DOHH2 (cell line): ENCODE measurements around the gene MATK.

ENCODE experiments used
- CTCF ChIP-seq: fragments of 200-600 bp; sonication (generic); IDR thresholded peaks from one replicate; pipeline ENCODE4 v1.5.1; 2014; ENCODE audit warnings: antibody characterized with exemption, mild to moderate bottlenecking, low read depth, low read length; ENCODE audit not compliant: poor library complexity, severe bottlenecking
- EZH2phosphoT487 ChIP-seq: fragments of 200-600 bp; sonication (generic); IDR thresholded peaks from 2 replicates; pipeline ENCODE4 v1.6.1; 2017; ENCODE audit warnings: borderline replicate concordance, mild to moderate bottlenecking, antibody characterized with exemption, low read length, moderate library complexity, mixed read lengths

GRCh38 chr19:3751236-3751635 lies 34.9 kb downstream of the MATK start:
- TF ChIP-seq CTCF = no peak
- TF ChIP-seq EZH2phosphoT487 = no peak
